ENCODE results near the gene MFGE8.

The MFGE8 gene

GRCh38 chr15:88877906-88878305, 35.3 kb downstream of the MFGE8 start:
- intact Hi-C loops (cut with DNase I): no loop called here
- no peak for DNase-seq

GRCh38 chr15:88877415-88877814, 35.8 kb downstream of the MFGE8 start:
- no peak for DNase-seq
- intact Hi-C loops (cut with DNase I): no loop called here

GRCh38 chr15:88876573-88876972, 36.6 kb downstream of the MFGE8 start:
- no peak for DNase-seq
- intact Hi-C loops (cut with DNase I): no loop called here

GRCh38 chr15:88874684-88875083, 38.5 kb downstream of the MFGE8 start:
- no peak for DNase-seq
- intact Hi-C loops (cut with DNase I): no loop called here

- intact Hi-C loops (cut with DNase I): no loop called here
- DNase-seq: no peak
Observed at GRCh38 chr15:88874275-88874674, 38.9 kb downstream of the MFGE8 start.

- DNase-seq: no peak
- intact Hi-C loops (cut with DNase I): no loop called here
Observed at GRCh38 chr15:88873786-88874185, 39.4 kb downstream of the MFGE8 start.

- no peak for DNase-seq
- intact Hi-C loops (cut with DNase I): no loop called here
Observed at GRCh38 chr15:88872706-88873105, 40.5 kb downstream of the MFGE8 start.

GRCh38 chr15:88872106-88872505, 41.1 kb downstream of the MFGE8 start:
- intact Hi-C loops (cut with DNase I): no loop called here
- no peak for DNase-seq

- intact Hi-C loops (cut with DNase I): no loop called here
- no peak for DNase-seq
Observed at GRCh38 chr15:88871313-88871712, 41.9 kb downstream of the MFGE8 start.

GRCh38 chr15:88866295-88866881, 46.8 kb downstream of the MFGE8 start:
- no peak for DNase-seq
- intact Hi-C loops (cut with DNase I): no loop called here

- DNase-seq: no peak
- intact Hi-C loops (cut with DNase I): no loop called here
Observed at GRCh38 chr15:88865498-88866099, 47.6 kb downstream of the MFGE8 start.

- intact Hi-C loops (cut with DNase I): no loop called here
- peak in 1 of 10 donors; percentile 25 for DNase-seq
Observed at GRCh38 chr15:88864861-88865497, 48.2 kb downstream of the MFGE8 start.

- DNase-seq: no peak
- intact Hi-C loops (cut with DNase I): no loop called here
Observed at GRCh38 chr15:88863412-88863811, 49.8 kb downstream of the MFGE8 start.

- peak in 2 of 10 donors; percentile 36 to 55 for DNase-seq
- intact Hi-C loops (cut with DNase I): no loop called here
Observed at GRCh38 chr15:88860212-88860611, 53.0 kb downstream of the MFGE8 start.

- intact Hi-C loops (cut with DNase I): no loop called here
- DNase-seq: peak in 1 of 10 donors; percentile 4
Observed at GRCh38 chr15:88859550-88859949, 53.6 kb downstream of the MFGE8 start.

GRCh38 chr15:88858934-88859333, 54.2 kb downstream of the MFGE8 start:
- intact Hi-C loops (cut with DNase I): no loop called here
- peak in 2 of 10 donors; percentile 54 to 59 for DNase-seq

- DNase-seq: peak in 1 of 10 donors; percentile 7
- intact Hi-C loops (cut with DNase I): no loop called here
Observed at GRCh38 chr15:88852476-88852875, 60.7 kb downstream of the MFGE8 start.

GRCh38 chr15:88849376-88850072, 63.7 kb downstream of the MFGE8 start:
- intact Hi-C loops (cut with DNase I): no loop called here
- peak in 1 of 10 donors; percentile 76 for DNase-seq

Data from posterior cingulate gyrus (tissue), 11 donors.